Endothelial cell of umbilical vein (primary cell): ENCODE data around the gene TTLL9.

Experiments used
- EZH2 ChIP-seq: IDR thresholded peaks from 2 replicates; pipeline ENCODE4 v1.6.1; 2012; ENCODE audit warnings: borderline replicate concordance, low read depth, mild to moderate bottlenecking, moderate library complexity, low read length, inconsistent platforms; ENCODE audit not compliant: severe bottlenecking
- FOS ChIP-seq: IDR thresholded peaks from 2 replicates; pipeline ENCODE4 v1.6.1; 2011; ENCODE audit warnings: mild to moderate bottlenecking, low read length, moderate library complexity, borderline replicate concordance; ENCODE audit not compliant: insufficient read depth
- JUN ChIP-seq: IDR thresholded peaks from 2 replicates; pipeline ENCODE4 v1.6.1; 2011; ENCODE audit warnings: borderline replicate concordance, low read depth; ENCODE audit not compliant: insufficient read length, insufficient read depth
- MYC ChIP-seq: IDR thresholded peaks from one replicate; pipeline ENCODE4 v1.6.1; 2011; ENCODE audit warnings: mild to moderate bottlenecking, low read depth, low read length
- POLR2A ChIP-seq: IDR thresholded peaks from 2 replicates; pipeline ENCODE4 v1.6.1; 2012; ENCODE audit warnings: low read depth, mild to moderate bottlenecking, control low read depth, low read length
- POLR2AphosphoS5 ChIP-seq: IDR thresholded peaks from 2 replicates; pipeline ENCODE4 v1.6.1; 2012; ENCODE audit warnings: low read depth, mild to moderate bottlenecking, control low read depth, low read length, moderate library complexity; ENCODE audit not compliant: insufficient read depth
- TF ChIP-seq, protein P1 (sequence below), 2 donors: IDR thresholded peaks; 1 replicate in 1 of 2; 2 replicates in 1 of 2; pipeline ENCODE4 v1.5.1; 2011; ENCODE audit warnings: low read length in 2 of 2, mild to moderate bottlenecking in 2 of 2, moderate library complexity in 2 of 2, control low read depth in 1 of 2, inconsistent platforms in 1 of 2, low read depth in 1 of 2; ENCODE audit not compliant: insufficient read depth in 1 of 2; ENCODE audit errors: extremely low read depth in 1 of 2
- TF ChIP-seq, protein P2 (sequence below): IDR thresholded peaks from 2 replicates; pipeline ENCODE4 v1.6.1; 2011; ENCODE audit not compliant: insufficient read depth, insufficient read length

DNA sequence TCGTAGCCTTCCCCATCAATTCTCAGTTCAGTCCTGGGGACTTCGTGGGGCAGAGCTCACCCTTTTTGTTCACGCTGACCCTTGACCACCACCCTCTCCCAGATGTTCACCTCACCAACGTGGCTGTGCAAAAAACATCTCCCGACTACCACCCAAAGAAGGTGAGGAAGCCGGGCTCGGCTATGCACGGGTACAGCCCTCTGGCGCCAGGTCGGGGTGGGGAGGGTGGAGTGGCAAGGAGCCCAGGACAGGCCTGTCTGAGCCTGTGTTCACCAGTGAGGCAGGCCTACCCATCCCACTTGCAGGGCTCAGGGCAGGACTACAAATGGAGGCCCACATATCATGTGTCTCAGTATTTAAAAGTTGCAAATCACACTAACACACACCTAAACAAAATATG, 63.3 kb downstream of the TTLL9 start:
- TF ChIP-seq MYC (no peak), JUN (no peak), FOS (no peak), POLR2A (no peak), EZH2 (no peak), POLR2AphosphoS5 (no peak)
- TF ChIP-seq, protein P1, sequence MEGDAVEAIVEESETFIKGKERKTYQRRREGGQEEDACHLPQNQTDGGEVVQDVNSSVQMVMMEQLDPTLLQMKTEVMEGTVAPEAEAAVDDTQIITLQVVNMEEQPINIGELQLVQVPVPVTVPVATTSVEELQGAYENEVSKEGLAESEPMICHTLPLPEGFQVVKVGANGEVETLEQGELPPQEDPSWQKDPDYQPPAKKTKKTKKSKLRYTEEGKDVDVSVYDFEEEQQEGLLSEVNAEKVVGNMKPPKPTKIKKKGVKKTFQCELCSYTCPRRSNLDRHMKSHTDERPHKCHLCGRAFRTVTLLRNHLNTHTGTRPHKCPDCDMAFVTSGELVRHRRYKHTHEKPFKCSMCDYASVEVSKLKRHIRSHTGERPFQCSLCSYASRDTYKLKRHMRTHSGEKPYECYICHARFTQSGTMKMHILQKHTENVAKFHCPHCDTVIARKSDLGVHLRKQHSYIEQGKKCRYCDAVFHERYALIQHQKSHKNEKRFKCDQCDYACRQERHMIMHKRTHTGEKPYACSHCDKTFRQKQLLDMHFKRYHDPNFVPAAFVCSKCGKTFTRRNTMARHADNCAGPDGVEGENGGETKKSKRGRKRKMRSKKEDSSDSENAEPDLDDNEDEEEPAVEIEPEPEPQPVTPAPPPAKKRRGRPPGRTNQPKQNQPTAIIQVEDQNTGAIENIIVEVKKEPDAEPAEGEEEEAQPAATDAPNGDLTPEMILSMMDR (IDR thresholded peaks at IDR 0.05; ENCODE audit: extremely low read depth in 1 of 2, insufficient read depth in 1 of 2, low read depth in 1 of 2, low read length in 2 of 2): no peak
- TF ChIP-seq, protein P2, sequence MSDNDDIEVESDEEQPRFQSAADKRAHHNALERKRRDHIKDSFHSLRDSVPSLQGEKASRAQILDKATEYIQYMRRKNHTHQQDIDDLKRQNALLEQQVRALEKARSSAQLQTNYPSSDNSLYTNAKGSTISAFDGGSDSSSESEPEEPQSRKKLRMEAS: no peak
